Ureter (tissue), 1 donor: ENCODE data around the gene ANXA11. TPM values are rescaled to one million over a fixed set of nuclear protein-coding genes. Genes with fewer than 3 reads are reported as not detected.
A peak's percentile ranks its signal among the peaks of the same experiment; 100 is the strongest.

ENCODE experiments used
- DNase-seq: peaks from one replicate; pipeline ENCODE4 v3.0.0-alpha.2; 2020; ENCODE audit warnings: low spot score
- total RNA-seq: library from RNA; stranded (reverse); gene quantifications from one replicate; pipeline ENCODE4 v1.2.4, GENCODE V29; 2023
- donor health status: DM: yes; HTN: yes; CAD: no.

Gene ANXA11
- total RNA-seq, 1 donor from 2014 or later: 372 TPM

GRCh38 chr10:80165173-80165572 is 40.2 kb downstream of the ANXA11 start:
- no peak for DNase-seq

GRCh38 chr10:80164596-80164995 is 40.7 kb downstream of the ANXA11 start:
- no peak for DNase-seq

GRCh38 chr10:80163741-80164341 is 41.5 kb downstream of the ANXA11 start:
- DNase-seq: no peak

GRCh38 chr10:80161321-80162083 is 43.8 kb downstream of the ANXA11 start:
- no peak for DNase-seq

GRCh38 chr10:80160361-80161320 is 44.7 kb downstream of the ANXA11 start:
- no peak for DNase-seq

- no peak for DNase-seq
Observed at GRCh38 chr10:80159166-80159873, 46.0 kb downstream of the ANXA11 start.

GRCh38 chr10:80158598-80159127 is 46.7 kb downstream of the ANXA11 start:
- peak; percentile 84 for DNase-seq

GRCh38 chr10:80158126-80158525 is 47.2 kb downstream of the ANXA11 start:
- DNase-seq: no peak

GRCh38 chr10:80157561-80157960 is 47.8 kb downstream of the ANXA11 start:
- DNase-seq: no peak

- DNase-seq: no peak
Observed at GRCh38 chr10:80156216-80156615, 49.1 kb downstream of the ANXA11 start.

GRCh38 chr10:80155696-80156215 is 49.6 kb downstream of the ANXA11 start:
- DNase-seq: no peak

GRCh38 chr10:80154978-80155695 is 50.2 kb downstream of the ANXA11 start:
- no peak for DNase-seq

GRCh38 chr10:80154626-80154977 is 50.7 kb downstream of the ANXA11 start:
- no peak for DNase-seq

GRCh38 chr10:80153460-80153859 is 51.9 kb downstream of the ANXA11 start:
- DNase-seq: no peak

GRCh38 chr10:80152820-80153219 is 52.5 kb downstream of the ANXA11 start:
- DNase-seq: no peak

GRCh38 chr10:80150172-80150571 is 55.2 kb downstream of the ANXA11 start:
- DNase-seq: no peak

GRCh38 chr10:80149123-80149522 is 56.2 kb downstream of the ANXA11 start:
- DNase-seq: no peak

GRCh38 chr10:80148166-80148805 is 57.1 kb downstream of the ANXA11 start:
- no peak for DNase-seq

- no peak for DNase-seq
Observed at GRCh38 chr10:80146918-80147317, 58.4 kb downstream of the ANXA11 start.
